A549 (cell line): ENCODE data around the gene DNHD1.

Experiments
- BCL3 ChIP-seq: fragments of >200 bp; sonication (Bioruptor Twin); formaldehyde crosslinking; IDR thresholded peaks from 3 replicates; pipeline ENCODE4 v1.6.1; 2016
- CTCF ChIP-seq: fragments of >200 bp; sonication (Bioruptor Twin); formaldehyde crosslinking; IDR thresholded peaks from 3 replicates; pipeline ENCODE4 v1.5.1; 2016
- MAX ChIP-seq: IDR thresholded peaks from 2 replicates; pipeline ENCODE4 v1.6.1; 2012

- TF ChIP-seq MAX (no peak), BCL3 (no peak), CTCF (no peak)
Observed at GRCh38 chr11:6486256-6486655, 10.8 kb upstream of the DNHD1 start.
